H1 (cell line): ENCODE results near the gene GALP. TPM values are rescaled to one million over a fixed set of nuclear protein-coding genes. Genes with fewer than 3 reads are reported as not detected.

ENCODE experiments used
- HDAC2 ChIP-seq, 2 experiments: fragments of 300-600 bp in 1 of 2; sonication (generic) in 1 of 2; IDR thresholded peaks; 2 replicates each; pipeline ENCODE4 v1.6.1; 2011 to 2012; ENCODE audit warnings: low read depth in 2 of 2, low read length in 2 of 2, mild to moderate bottlenecking in 2 of 2, moderate library complexity in 2 of 2, borderline replicate concordance in 1 of 2, inconsistent platforms in 1 of 2
- KDM4A ChIP-seq: IDR thresholded peaks from one replicate; pipeline ENCODE4 v1.7.1; 2012; ENCODE audit warnings: low read depth, mild to moderate bottlenecking, moderate library complexity, low read length, inconsistent platforms; ENCODE audit not compliant: severe bottlenecking
- SAP30 ChIP-seq: fragments of 300-600 bp; sonication (generic); IDR thresholded peaks from 2 replicates; pipeline ENCODE4 v1.7.1; 2012; ENCODE audit warnings: low read length, moderate library complexity, mild to moderate bottlenecking, inconsistent platforms; ENCODE audit not compliant: insufficient read depth, insufficient replicate concordance
- SIRT6 ChIP-seq: IDR thresholded peaks from one replicate; pipeline ENCODE4 v1.7.1; 2012; ENCODE audit warnings: low read length, inconsistent platforms
- SP2 ChIP-seq: IDR thresholded peaks from 2 replicates; pipeline ENCODE4 v1.6.1; 2012; ENCODE audit warnings: mild to moderate bottlenecking, low read length, inconsistent platforms
- TBP ChIP-seq: IDR thresholded peaks from 2 replicates; pipeline ENCODE4 v1.6.1; 2011; ENCODE audit warnings: low read depth, low read length, improper control_type of control experiment
- YY1 ChIP-seq: IDR thresholded peaks from 2 replicates; pipeline ENCODE4 v1.6.1; 2011; ENCODE audit warnings: low read depth, mild to moderate bottlenecking, low read length
- ZNF274 ChIP-seq: IDR thresholded peaks from 2 replicates; pipeline ENCODE4 v1.7.0; 2012; ENCODE audit warnings: low read length, borderline replicate concordance; ENCODE audit errors: extremely low read depth
- polyA plus RNA-seq, 7 experiments: library from polyadenylated mRNA; depleted of rRNA in 3 of 7; stranded (reverse) in 5 of 7; unstranded in 2 of 7; fragments of >200 nt in 5 of 7; fragments of 200-250 nt in 2 of 7; gene quantifications; 1 replicate in 5 of 7; 2 replicates in 1 of 7; 4 replicates in 1 of 7; pipeline versions ENCODE4 v1.2.1 to v1.2.3, GENCODE V29; 2011 to 2013; ENCODE audit warnings: missing spikeins in 2 of 7, mixed read lengths in 2 of 7
- total RNA-seq: library from RNA; stranded (reverse); fragmentation: NEBNext Ultra II Directional; extraction: Animal tissue kit (Norgen Biotek cat#: 25700); gene quantifications from 2 replicates; pipeline ENCODE4 v1.2.1, GENCODE V29; 2021
- TF ChIP-seq, protein P1 (sequence below): fragments of 300-600 bp; sonication (generic); IDR thresholded peaks from 2 replicates; pipeline ENCODE4 v1.7.1; 2012; ENCODE audit warnings: low read length, moderate library complexity, mild to moderate bottlenecking, inconsistent platforms; ENCODE audit not compliant: insufficient replicate concordance
- TF ChIP-seq, protein P2 (sequence below), 3 experiments: IDR thresholded peaks; 1 replicate in 2 of 3; 2 replicates in 1 of 3; pipeline versions ENCODE4 v1.5.1 to v1.6.1; 2011; ENCODE audit warnings: low read length in 3 of 3, mild to moderate bottlenecking in 3 of 3, inconsistent platforms in 2 of 3, low read depth in 1 of 3, moderate library complexity in 1 of 3; ENCODE audit not compliant: insufficient read depth in 1 of 3; ENCODE audit errors: control extremely low read depth in 1 of 3

GALP gene
- total and polyA plus RNA-seq, 2 of the 8 experiments (the other 6 are each of a cell fraction or from before 2014, with no cell fraction given) = 0.14 TPM; not detected in 1

DNA sequence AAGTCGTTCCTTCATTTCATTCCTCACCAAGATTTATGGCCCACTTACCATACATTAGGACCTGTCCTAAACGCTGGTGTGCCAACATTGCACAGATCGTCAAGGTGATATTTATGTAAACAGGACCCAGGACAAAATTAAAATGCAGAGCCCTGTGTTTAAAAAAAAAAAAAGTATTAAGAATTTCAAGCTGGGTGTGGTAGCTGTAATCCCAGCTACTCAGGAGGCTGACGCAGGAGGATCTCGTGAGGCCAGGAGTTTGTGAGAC lies 41.2 kb upstream of the GALP start (continued):
- TF ChIP-seq, protein P1, sequence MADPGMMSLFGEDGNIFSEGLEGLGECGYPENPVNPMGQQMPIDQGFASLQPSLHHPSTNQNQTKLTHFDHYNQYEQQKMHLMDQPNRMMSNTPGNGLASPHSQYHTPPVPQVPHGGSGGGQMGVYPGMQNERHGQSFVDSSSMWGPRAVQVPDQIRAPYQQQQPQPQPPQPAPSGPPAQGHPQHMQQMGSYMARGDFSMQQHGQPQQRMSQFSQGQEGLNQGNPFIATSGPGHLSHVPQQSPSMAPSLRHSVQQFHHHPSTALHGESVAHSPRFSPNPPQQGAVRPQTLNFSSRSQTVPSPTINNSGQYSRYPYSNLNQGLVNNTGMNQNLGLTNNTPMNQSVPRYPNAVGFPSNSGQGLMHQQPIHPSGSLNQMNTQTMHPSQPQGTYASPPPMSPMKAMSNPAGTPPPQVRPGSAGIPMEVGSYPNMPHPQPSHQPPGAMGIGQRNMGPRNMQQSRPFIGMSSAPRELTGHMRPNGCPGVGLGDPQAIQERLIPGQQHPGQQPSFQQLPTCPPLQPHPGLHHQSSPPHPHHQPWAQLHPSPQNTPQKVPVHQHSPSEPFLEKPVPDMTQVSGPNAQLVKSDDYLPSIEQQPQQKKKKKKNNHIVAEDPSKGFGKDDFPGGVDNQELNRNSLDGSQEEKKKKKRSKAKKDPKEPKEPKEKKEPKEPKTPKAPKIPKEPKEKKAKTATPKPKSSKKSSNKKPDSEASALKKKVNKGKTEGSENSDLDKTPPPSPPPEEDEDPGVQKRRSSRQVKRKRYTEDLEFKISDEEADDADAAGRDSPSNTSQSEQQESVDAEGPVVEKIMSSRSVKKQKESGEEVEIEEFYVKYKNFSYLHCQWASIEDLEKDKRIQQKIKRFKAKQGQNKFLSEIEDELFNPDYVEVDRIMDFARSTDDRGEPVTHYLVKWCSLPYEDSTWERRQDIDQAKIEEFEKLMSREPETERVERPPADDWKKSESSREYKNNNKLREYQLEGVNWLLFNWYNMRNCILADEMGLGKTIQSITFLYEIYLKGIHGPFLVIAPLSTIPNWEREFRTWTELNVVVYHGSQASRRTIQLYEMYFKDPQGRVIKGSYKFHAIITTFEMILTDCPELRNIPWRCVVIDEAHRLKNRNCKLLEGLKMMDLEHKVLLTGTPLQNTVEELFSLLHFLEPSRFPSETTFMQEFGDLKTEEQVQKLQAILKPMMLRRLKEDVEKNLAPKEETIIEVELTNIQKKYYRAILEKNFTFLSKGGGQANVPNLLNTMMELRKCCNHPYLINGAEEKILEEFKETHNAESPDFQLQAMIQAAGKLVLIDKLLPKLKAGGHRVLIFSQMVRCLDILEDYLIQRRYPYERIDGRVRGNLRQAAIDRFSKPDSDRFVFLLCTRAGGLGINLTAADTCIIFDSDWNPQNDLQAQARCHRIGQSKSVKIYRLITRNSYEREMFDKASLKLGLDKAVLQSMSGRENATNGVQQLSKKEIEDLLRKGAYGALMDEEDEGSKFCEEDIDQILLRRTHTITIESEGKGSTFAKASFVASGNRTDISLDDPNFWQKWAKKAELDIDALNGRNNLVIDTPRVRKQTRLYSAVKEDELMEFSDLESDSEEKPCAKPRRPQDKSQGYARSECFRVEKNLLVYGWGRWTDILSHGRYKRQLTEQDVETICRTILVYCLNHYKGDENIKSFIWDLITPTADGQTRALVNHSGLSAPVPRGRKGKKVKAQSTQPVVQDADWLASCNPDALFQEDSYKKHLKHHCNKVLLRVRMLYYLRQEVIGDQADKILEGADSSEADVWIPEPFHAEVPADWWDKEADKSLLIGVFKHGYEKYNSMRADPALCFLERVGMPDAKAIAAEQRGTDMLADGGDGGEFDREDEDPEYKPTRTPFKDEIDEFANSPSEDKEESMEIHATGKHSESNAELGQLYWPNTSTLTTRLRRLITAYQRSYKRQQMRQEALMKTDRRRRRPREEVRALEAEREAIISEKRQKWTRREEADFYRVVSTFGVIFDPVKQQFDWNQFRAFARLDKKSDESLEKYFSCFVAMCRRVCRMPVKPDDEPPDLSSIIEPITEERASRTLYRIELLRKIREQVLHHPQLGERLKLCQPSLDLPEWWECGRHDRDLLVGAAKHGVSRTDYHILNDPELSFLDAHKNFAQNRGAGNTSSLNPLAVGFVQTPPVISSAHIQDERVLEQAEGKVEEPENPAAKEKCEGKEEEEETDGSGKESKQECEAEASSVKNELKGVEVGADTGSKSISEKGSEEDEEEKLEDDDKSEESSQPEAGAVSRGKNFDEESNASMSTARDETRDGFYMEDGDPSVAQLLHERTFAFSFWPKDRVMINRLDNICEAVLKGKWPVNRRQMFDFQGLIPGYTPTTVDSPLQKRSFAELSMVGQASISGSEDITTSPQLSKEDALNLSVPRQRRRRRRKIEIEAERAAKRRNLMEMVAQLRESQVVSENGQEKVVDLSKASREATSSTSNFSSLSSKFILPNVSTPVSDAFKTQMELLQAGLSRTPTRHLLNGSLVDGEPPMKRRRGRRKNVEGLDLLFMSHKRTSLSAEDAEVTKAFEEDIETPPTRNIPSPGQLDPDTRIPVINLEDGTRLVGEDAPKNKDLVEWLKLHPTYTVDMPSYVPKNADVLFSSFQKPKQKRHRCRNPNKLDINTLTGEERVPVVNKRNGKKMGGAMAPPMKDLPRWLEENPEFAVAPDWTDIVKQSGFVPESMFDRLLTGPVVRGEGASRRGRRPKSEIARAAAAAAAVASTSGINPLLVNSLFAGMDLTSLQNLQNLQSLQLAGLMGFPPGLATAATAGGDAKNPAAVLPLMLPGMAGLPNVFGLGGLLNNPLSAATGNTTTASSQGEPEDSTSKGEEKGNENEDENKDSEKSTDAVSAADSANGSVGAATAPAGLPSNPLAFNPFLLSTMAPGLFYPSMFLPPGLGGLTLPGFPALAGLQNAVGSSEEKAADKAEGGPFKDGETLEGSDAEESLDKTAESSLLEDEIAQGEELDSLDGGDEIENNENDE = no peak
- TF ChIP-seq SP2 (no peak), SAP30 (no peak), TBP (no peak), YY1 (no peak), KDM4A (no peak), HDAC2 (IDR thresholded peaks at IDR 0.05; ENCODE audit: borderline replicate concordance in 1 of 2, low read depth in 2 of 2, low read length in 2 of 2) (no peak), ZNF274 (no peak), SIRT6 (no peak)
- TF ChIP-seq, protein P2, sequence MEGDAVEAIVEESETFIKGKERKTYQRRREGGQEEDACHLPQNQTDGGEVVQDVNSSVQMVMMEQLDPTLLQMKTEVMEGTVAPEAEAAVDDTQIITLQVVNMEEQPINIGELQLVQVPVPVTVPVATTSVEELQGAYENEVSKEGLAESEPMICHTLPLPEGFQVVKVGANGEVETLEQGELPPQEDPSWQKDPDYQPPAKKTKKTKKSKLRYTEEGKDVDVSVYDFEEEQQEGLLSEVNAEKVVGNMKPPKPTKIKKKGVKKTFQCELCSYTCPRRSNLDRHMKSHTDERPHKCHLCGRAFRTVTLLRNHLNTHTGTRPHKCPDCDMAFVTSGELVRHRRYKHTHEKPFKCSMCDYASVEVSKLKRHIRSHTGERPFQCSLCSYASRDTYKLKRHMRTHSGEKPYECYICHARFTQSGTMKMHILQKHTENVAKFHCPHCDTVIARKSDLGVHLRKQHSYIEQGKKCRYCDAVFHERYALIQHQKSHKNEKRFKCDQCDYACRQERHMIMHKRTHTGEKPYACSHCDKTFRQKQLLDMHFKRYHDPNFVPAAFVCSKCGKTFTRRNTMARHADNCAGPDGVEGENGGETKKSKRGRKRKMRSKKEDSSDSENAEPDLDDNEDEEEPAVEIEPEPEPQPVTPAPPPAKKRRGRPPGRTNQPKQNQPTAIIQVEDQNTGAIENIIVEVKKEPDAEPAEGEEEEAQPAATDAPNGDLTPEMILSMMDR (IDR thresholded peaks at IDR 0.05; ENCODE audit: control extremely low read depth in 1 of 3, insufficient read depth in 1 of 3, low read depth in 1 of 3, low read length in 3 of 3) = no peak
